ENCODE results near the gene TEKT4.

Gene TEKT4

GRCh38 chr2:94869552-94870439 is 1.4 kb upstream of the TEKT4 start:
- no peak for TF ChIP-seq CTCF (conservative IDR thresholded peaks at IDR 0.05)
- TF ChIP-seq ZFX (IDR thresholded peaks at IDR 0.05), result no peak
- peak overlapping the region; percentile 15; the same call in 1 of the 2 replicates for H3K27ac ChIP-seq

DNA sequence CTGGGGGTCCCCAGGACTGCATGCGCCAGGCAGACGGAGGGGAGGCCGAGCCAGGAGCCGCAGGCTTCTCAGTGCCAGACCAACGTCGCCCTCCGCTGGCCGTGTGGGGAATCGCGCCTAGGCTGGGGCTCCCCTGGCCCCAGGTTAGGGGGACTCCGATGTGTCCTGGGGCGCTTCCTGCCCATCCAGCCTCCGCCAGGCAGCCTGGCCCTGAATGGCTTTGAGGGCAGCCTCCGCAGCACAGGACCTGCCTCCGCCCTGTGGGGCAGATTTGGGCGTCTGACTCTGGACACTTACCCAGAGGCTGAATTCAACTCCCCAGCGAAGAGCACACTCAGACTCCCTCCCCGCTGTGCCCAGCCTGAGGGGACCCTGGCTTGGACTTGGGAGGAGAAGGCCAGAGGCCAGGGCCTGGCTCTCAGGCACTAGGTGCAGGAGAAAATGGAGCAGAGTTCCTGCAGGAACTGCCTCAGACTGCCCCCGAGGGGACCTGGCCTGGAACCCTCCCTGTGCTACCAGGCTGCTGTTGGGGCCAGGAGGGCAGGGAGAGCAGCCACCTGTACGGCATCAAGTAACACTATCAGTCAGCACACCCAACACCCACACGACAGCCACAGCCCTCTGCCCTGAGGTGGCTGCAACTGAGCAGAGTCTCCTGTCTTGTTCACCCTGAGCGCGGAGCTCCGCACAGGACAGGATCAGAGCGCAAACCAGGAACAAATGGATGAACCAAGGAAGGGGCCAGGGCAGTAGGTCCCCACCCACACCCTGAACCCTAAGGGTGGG is 597 bp upstream of the TEKT4 start:
- peak; percentile 69 for TF ChIP-seq CTCF (conservative IDR thresholded peaks at IDR 0.05)
- no peak for TF ChIP-seq ZFX (IDR thresholded peaks at IDR 0.05)
- H3K27ac ChIP-seq, result no peak overlapping the region

- no peak overlapping the region for H3K27ac ChIP-seq
- TF ChIP-seq CTCF (conservative IDR thresholded peaks at IDR 0.05) (no peak), ZFX (IDR thresholded peaks at IDR 0.05) (no peak)
These were observed 923 bp downstream of the TEKT4 start for GRCh38 chr2:94872088-94872618.

- no peak overlapping the region for H3K27ac ChIP-seq
- TF ChIP-seq ZFX (IDR thresholded peaks at IDR 0.05) (no peak), CTCF (conservative IDR thresholded peaks at IDR 0.05) (no peak)
These were observed 1.6 kb downstream of the TEKT4 start for GRCh38 chr2:94872676-94873361.

- TF ChIP-seq ZFX (IDR thresholded peaks at IDR 0.05), result no peak
- TF ChIP-seq CTCF (conservative IDR thresholded peaks at IDR 0.05), result no peak
- H3K27ac ChIP-seq, result no peak overlapping the region
These were observed 2.4 kb downstream of the TEKT4 start for GRCh38 chr2:94873362-94874276.

- no peak overlapping the region for H3K27ac ChIP-seq
- TF ChIP-seq CTCF (conservative IDR thresholded peaks at IDR 0.05) (peak; percentile 86), ZFX (IDR thresholded peaks at IDR 0.05) (no peak)
These were observed 3.2 kb downstream of the TEKT4 start for GRCh38 chr2:94874277-94874997.

Measured in C4-2B (cell line).